Measurements from ENCODE around the gene GRIN2C.

GRIN2C gene

GRCh38 chr17:74836691-74837467, 22.8 kb downstream of the GRIN2C start:
- Histone ChIP-seq H3K27me3 (ENCODE audit: control insufficient read depth, insufficient read depth, low read length) (peaks cover 13% of the 10 kb centered on the region), H3K36me3 (ENCODE audit: control insufficient read depth, low read depth, low read length) (no peaks in the 10 kb centered on the region), H3K4me3 (ENCODE audit: low read length) (no peak overlapping the region), H3K27ac (ENCODE audit: low read length) (no peak overlapping the region), H3K9me3 (ENCODE audit: control insufficient read depth, low read depth, low read length) (no peaks in the 10 kb centered on the region), H3K4me1 (ENCODE audit: control insufficient read depth, low read depth, low read length) (peaks cover 7% of the 10 kb centered on the region), H3K9ac (ENCODE audit: low read length) (no peak overlapping the region)

GRCh38 chr17:74836191-74836590, 23.5 kb downstream of the GRIN2C start:
- H3K4me1 ChIP-seq (ENCODE audit: control insufficient read depth, low read depth, low read length): peaks cover 7% of the 10 kb centered on the region
- no peaks in the 10 kb centered on the region for H3K36me3 ChIP-seq (ENCODE audit: control insufficient read depth, low read depth, low read length)
- no peak overlapping the region for H3K9ac ChIP-seq (ENCODE audit: low read length)
- H3K4me3 ChIP-seq (ENCODE audit: low read length): no peak overlapping the region
- H3K9me3 ChIP-seq (ENCODE audit: control insufficient read depth, low read depth, low read length): no peaks in the 10 kb centered on the region
- H3K27ac ChIP-seq (ENCODE audit: low read length): no peak overlapping the region
- peaks cover 6% of the 10 kb centered on the region for H3K27me3 ChIP-seq (ENCODE audit: control insufficient read depth, insufficient read depth, low read length)

- Histone ChIP-seq H3K27me3 (ENCODE audit: control insufficient read depth, insufficient read depth, low read length) (no peaks in the 10 kb centered on the region), H3K36me3 (ENCODE audit: control insufficient read depth, low read depth, low read length) (no peaks in the 10 kb centered on the region), H3K9me3 (ENCODE audit: control insufficient read depth, low read depth, low read length) (no peaks in the 10 kb centered on the region), H3K4me1 (ENCODE audit: control insufficient read depth, low read depth, low read length) (no peaks in the 10 kb centered on the region), H3K9ac (ENCODE audit: low read length) (no peak overlapping the region), H3K27ac (ENCODE audit: low read length) (no peak overlapping the region), H3K4me3 (ENCODE audit: low read length) (no peak overlapping the region)
Observed at GRCh38 chr17:74833501-74834377, 25.9 kb downstream of the GRIN2C start.

GRCh38 chr17:74832421-74832820, 27.3 kb downstream of the GRIN2C start:
- Histone ChIP-seq H3K9ac (ENCODE audit: low read length) (no peak overlapping the region), H3K27ac (ENCODE audit: low read length) (no peak overlapping the region), H3K4me1 (ENCODE audit: control insufficient read depth, low read depth, low read length) (no peaks in the 10 kb centered on the region), H3K4me3 (ENCODE audit: low read length) (no peak overlapping the region), H3K27me3 (ENCODE audit: control insufficient read depth, insufficient read depth, low read length) (no peaks in the 10 kb centered on the region), H3K9me3 (ENCODE audit: control insufficient read depth, low read depth, low read length) (no peaks in the 10 kb centered on the region), H3K36me3 (ENCODE audit: control insufficient read depth, low read depth, low read length) (no peaks in the 10 kb centered on the region)

- Histone ChIP-seq H3K4me1 (ENCODE audit: control insufficient read depth, low read depth, low read length) (no peaks in the 10 kb centered on the region), H3K36me3 (ENCODE audit: control insufficient read depth, low read depth, low read length) (no peaks in the 10 kb centered on the region), H3K27me3 (ENCODE audit: control insufficient read depth, insufficient read depth, low read length) (no peaks in the 10 kb centered on the region), H3K9me3 (ENCODE audit: control insufficient read depth, low read depth, low read length) (no peaks in the 10 kb centered on the region), H3K9ac (ENCODE audit: low read length) (no peak overlapping the region), H3K4me3 (ENCODE audit: low read length) (no peak overlapping the region), H3K27ac (ENCODE audit: low read length) (no peak overlapping the region)
Observed at GRCh38 chr17:74831444-74832146, 28.1 kb downstream of the GRIN2C start.

- H3K4me1 ChIP-seq (ENCODE audit: control insufficient read depth, low read depth, low read length): no peaks in the 10 kb centered on the region
- H3K27me3 ChIP-seq (ENCODE audit: control insufficient read depth, insufficient read depth, low read length): no peaks in the 10 kb centered on the region
Observed at GRCh38 chr17:74830861-74831260, 28.8 kb downstream of the GRIN2C start.

GRCh38 chr17:74827800-74828199, 31.9 kb downstream of the GRIN2C start:
- no peak overlapping the region for H3K27ac ChIP-seq (ENCODE audit: low read length)
- no peaks in the 10 kb centered on the region for H3K27me3 ChIP-seq (ENCODE audit: control insufficient read depth, insufficient read depth, low read length)
- H3K9me3 ChIP-seq (ENCODE audit: control insufficient read depth, low read depth, low read length): no peaks in the 10 kb centered on the region
- no peak overlapping the region for H3K4me3 ChIP-seq (ENCODE audit: low read length)
- no peaks in the 10 kb centered on the region for H3K36me3 ChIP-seq (ENCODE audit: control insufficient read depth, low read depth, low read length)
- no peaks in the 10 kb centered on the region for H3K4me1 ChIP-seq (ENCODE audit: control insufficient read depth, low read depth, low read length)
- H3K9ac ChIP-seq (ENCODE audit: low read length): no peak overlapping the region

More at GRCh38 chr17:74830861-74831260, 28.8 kb downstream of the GRIN2C start:
- Histone ChIP-seq H3K27ac (ENCODE audit: low read length) (no peak overlapping the region), H3K36me3 (ENCODE audit: control insufficient read depth, low read depth, low read length) (no peaks in the 10 kb centered on the region), H3K4me3 (ENCODE audit: low read length) (no peak overlapping the region), H3K9ac (ENCODE audit: low read length) (no peak overlapping the region), H3K9me3 (ENCODE audit: control insufficient read depth, low read depth, low read length) (no peaks in the 10 kb centered on the region)

GRCh38 chr17:74825952-74826719, 33.5 kb downstream of the GRIN2C start:
- H3K4me3 ChIP-seq (ENCODE audit: low read length): no peak overlapping the region
- H3K36me3 ChIP-seq (ENCODE audit: control insufficient read depth, low read depth, low read length): peaks cover under 1% of the 10 kb centered on the region
- H3K27ac ChIP-seq (ENCODE audit: low read length): no peak overlapping the region
- H3K27me3 ChIP-seq (ENCODE audit: control insufficient read depth, insufficient read depth, low read length): no peaks in the 10 kb centered on the region
- H3K9me3 ChIP-seq (ENCODE audit: control insufficient read depth, low read depth, low read length): no peaks in the 10 kb centered on the region
- H3K4me1 ChIP-seq (ENCODE audit: control insufficient read depth, low read depth, low read length): no peaks in the 10 kb centered on the region
- H3K9ac ChIP-seq (ENCODE audit: low read length): no peak overlapping the region

GRCh38 chr17:74824961-74825627, 34.6 kb downstream of the GRIN2C start:
- Histone ChIP-seq H3K4me1 (ENCODE audit: control insufficient read depth, low read depth, low read length) (no peaks in the 10 kb centered on the region), H3K36me3 (ENCODE audit: control insufficient read depth, low read depth, low read length) (peaks cover 5% of the 10 kb centered on the region), H3K4me3 (ENCODE audit: low read length) (no peak overlapping the region)

GRCh38 chr17:74822939-74823367, 36.7 kb downstream of the GRIN2C start:
- peaks cover 5% of the 10 kb centered on the region for H3K36me3 ChIP-seq (ENCODE audit: control insufficient read depth, low read depth, low read length)
- no peaks in the 10 kb centered on the region for H3K4me1 ChIP-seq (ENCODE audit: control insufficient read depth, low read depth, low read length)
- no peak overlapping the region for H3K4me3 ChIP-seq (ENCODE audit: low read length)
- no peaks in the 10 kb centered on the region for H3K27me3 ChIP-seq (ENCODE audit: control insufficient read depth, insufficient read depth, low read length)
- H3K9ac ChIP-seq (ENCODE audit: low read length): no peak overlapping the region
- H3K9me3 ChIP-seq (ENCODE audit: control insufficient read depth, low read depth, low read length): no peaks in the 10 kb centered on the region
- no peak overlapping the region for H3K27ac ChIP-seq (ENCODE audit: low read length)

More at GRCh38 chr17:74824961-74825627, 34.6 kb downstream of the GRIN2C start:
- Histone ChIP-seq H3K27ac (ENCODE audit: low read length) (no peak overlapping the region), H3K9me3 (ENCODE audit: control insufficient read depth, low read depth, low read length) (no peaks in the 10 kb centered on the region), H3K9ac (ENCODE audit: low read length) (no peak overlapping the region), H3K27me3 (ENCODE audit: control insufficient read depth, insufficient read depth, low read length) (no peaks in the 10 kb centered on the region)
